HG03354 (cell line): ENCODE results near the gene KLRB1.
"Not testable (repeated sequence)": the region's sequence is repeated elsewhere in the genome, so short reads cannot be mapped to it uniquely, and the experiment has no call there.

Experiments
- ATAC-seq: cut with Tn5 transposase; IDR thresholded peaks from one replicate; pipeline ENCODE4 v1.9.1; 2021; ENCODE audit warnings: mild to moderate bottlenecking; ENCODE audit not compliant: unreplicated experiment, poor library complexity, severe bottlenecking

The KLRB1 gene

DNA sequence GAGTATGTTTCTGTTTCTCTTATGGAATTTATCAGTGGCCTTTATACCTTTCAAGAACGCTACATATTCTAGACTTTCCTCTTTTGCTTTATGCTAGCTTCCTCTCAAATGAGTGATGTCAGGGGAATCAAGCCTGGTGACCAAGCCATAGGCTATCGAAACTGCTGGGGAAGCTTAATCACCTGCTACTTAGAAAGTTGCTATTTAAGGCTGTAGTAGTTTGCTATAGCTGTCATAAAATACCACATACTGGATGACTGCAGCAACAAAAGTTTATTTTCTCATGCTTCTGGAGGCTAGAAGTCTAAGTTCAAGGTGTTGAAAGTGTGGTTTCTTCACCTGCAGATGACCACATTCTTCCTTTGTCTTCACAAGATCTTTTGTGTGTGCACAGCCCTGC, 43.3 kb downstream of the KLRB1 start:
- not testable (repeated sequence) for ATAC-seq

DNA sequence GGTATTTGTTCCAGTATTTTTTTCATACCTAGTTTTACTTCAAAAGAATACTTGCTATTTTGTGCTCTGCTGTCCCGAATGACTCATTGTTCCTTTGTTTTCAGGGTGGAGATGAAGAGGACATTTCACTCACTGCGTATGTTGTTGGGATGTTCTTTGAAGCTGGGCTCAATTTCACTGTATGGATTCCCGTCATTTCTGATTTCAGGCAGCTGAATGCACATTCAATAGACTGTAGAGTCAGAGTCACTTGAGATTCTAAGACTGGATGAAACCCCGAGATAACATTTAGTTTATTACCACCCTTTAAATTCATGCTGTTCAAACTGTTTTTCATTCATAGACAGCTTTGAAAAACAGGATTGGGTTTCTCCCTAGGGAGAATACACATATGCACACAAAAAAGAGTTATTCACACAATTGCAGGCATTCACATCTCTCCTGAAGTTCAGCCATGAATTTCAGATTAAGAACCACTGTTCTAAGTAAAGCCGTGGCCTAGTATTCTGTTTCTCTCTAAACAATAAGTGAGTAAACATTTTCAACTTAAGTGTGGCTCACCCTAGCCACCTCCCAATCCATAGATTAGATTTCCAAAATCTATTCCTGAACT, 44.8 kb downstream of the KLRB1 start:
- ATAC-seq: not testable (repeated sequence)

- not testable (repeated sequence) for ATAC-seq
These were observed 62.2 kb downstream of the KLRB1 start for GRCh38 chr12:9545489-9545888.
